ENCODE measurements around the gene AZU1. TPM values are rescaled to one million over a fixed set of nuclear protein-coding genes. Genes with fewer than 3 reads are reported as not detected.
A peak's percentile ranks its signal among the peaks of the same experiment; 100 is the strongest.

The AZU1 gene
- total RNA-seq, 3 donors from 2014 or later, result not detected

DNA sequence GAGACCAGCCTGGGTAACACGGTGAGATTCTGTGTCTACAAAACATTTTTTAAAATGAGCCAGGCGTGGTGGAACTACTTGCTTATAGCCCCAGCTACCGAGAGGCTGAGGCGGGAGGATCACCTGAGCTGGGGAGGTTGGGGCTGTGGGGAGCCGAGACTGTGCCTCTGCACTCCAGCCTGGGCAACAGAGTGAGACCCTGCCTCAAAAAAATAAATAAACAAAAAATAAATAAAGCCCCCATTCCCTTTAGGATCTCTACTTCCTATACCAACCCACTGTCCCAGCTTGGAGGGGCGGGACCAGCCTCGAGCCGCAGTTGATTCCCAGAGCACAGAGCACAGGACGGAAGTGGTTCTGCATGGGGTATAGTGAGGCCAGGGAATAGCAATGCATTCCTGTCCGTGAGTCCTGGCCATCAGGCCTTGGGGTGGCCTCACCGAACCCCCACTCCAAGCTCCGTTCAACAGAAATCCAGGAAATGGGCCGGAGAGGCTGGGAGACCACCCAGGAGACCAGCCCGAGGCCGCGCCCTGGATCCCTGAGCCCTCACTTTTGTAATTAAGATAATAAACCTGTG, 35.2 kb upstream of the AZU1 start:
- ATAC-seq (no peak), DNase-seq (no peak)
- no peak overlapping the region for H3K4me3 Mint-ChIP-seq
- H3K27me3 Mint-ChIP-seq (ENCODE audit: low read depth), result peaks cover 3% of the 10 kb centered on the region
- H3K36me3 Mint-ChIP-seq (ENCODE audit: insufficient read depth), result no peaks in the 10 kb centered on the region
- peaks cover 4% of the 10 kb centered on the region for H3K4me1 Mint-ChIP-seq (ENCODE audit: low read depth)
- no peaks in the 10 kb centered on the region for H3K9me3 Mint-ChIP-seq

DNA sequence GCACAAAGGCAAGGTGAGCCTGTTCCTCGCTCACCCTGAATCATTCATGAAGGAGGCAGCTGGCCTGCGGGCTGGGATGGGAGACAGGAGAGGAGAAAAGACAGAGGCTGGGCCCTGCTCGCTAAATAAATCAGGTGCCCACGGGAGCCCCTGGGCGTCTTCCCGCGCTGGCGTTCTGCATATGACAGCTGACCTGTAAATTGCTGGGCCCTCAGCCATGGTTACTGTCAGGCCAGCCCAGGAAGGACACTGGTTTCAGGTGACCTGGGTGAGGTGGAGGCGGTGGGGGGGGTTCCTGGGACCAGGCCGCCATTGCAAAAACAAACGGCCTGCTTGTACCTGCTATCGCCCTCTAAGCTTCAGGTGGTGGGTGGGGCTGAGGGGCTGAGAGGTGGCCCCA, 33.8 kb upstream of the AZU1 start:
- peaks cover 1% of the 10 kb centered on the region for H3K36me3 Mint-ChIP-seq (ENCODE audit: insufficient read depth)
- no peak for DNase-seq
- peaks cover 4% of the 10 kb centered on the region for H3K4me1 Mint-ChIP-seq (ENCODE audit: low read depth)
- H3K4me3 Mint-ChIP-seq, result no peak overlapping the region
- ATAC-seq, result no peak
- H3K9me3 Mint-ChIP-seq, result no peaks in the 10 kb centered on the region
- H3K27me3 Mint-ChIP-seq (ENCODE audit: low read depth), result peaks cover 2% of the 10 kb centered on the region

DNA sequence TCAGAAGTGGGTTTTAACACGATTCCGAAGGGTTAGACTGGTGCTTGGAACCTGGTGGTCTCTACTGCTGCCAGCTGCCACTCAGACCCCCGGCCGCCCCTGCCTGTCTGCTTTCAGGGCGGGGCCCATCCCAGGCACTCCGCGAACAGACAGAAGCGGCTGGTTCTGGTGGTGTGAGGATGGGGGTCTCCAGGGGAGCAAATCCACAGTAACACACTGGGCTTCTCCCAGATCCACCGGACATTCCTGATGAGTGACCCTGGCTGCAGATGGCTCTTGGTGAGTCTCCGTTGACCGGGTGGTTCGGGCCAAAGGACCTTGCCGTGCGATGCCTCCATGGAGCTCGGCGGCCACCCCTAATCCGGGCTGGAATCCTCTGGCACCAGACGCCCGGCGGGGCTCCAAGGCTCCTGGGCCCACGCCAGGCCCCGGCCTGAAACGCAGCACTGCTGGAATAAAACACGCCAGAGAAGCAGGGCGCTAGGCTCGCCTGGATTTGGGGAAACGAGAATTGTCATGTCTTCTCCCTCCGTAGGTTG, 32.5 kb upstream of the AZU1 start:
- Mint-ChIP-seq H3K27me3 (ENCODE audit: low read depth) (no peaks in the 10 kb centered on the region), H3K4me3 (peak overlapping the region; percentile 8), H3K4me1 (ENCODE audit: low read depth) (peaks cover 13% of the 10 kb centered on the region), H3K36me3 (ENCODE audit: insufficient read depth) (peaks cover 12% of the 10 kb centered on the region), H3K9me3 (no peaks in the 10 kb centered on the region)
- DNase-seq (no peak), ATAC-seq (no peak)

DNA sequence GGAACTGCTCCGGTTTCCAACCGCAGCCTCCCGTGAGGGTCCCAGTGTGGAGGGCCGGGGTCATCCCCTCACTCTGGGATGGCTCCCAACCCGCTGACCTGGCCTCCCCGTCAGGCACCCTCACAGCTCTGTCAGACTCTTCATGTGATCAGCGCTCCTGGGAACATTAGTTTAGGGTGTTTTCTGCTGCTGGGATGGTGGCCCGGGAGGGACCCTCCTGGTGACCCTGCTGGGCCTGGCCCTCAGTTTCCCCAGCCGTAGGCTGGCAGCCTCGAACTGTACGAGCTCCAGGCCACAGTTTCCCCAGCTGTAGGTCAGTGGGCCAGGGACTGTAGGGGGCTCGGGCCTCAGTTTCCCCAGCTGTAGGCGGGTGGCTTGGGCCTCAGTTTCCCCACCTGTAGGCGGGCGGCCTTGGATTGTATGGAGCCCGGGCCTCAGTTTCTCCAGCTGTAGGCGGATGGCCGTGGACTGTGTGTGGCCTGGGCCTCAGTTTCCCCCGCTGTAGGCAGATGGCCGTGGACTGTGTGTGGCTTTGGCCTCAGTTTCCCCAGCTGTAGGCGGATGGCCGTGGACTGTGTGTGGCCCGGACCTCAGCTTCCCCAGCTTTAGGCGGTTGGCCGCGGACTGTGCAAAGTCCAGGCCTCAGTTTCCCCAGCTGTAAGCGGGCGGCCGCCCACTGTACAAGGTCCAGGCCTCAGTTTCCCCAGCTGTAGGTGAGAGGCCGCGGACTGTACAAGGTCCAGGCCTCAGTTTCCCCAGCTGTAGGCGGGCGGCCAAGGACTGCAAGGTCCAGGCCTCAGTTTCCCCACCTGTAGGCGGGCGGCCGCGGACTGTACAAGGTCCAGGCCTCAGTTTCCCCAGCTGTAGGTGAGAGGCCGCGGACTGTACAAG, 31.7 kb upstream of the AZU1 start:
- Mint-ChIP-seq H3K4me1 (ENCODE audit: low read depth) (peaks cover 19% of the 10 kb centered on the region), H3K9me3 (no peaks in the 10 kb centered on the region), H3K4me3 (peak overlapping the region; percentile 93), H3K27me3 (ENCODE audit: low read depth) (no peaks in the 10 kb centered on the region), H3K36me3 (ENCODE audit: insufficient read depth) (peaks cover 19% of the 10 kb centered on the region)
- ATAC-seq (no peak), DNase-seq (no peak)

DNA sequence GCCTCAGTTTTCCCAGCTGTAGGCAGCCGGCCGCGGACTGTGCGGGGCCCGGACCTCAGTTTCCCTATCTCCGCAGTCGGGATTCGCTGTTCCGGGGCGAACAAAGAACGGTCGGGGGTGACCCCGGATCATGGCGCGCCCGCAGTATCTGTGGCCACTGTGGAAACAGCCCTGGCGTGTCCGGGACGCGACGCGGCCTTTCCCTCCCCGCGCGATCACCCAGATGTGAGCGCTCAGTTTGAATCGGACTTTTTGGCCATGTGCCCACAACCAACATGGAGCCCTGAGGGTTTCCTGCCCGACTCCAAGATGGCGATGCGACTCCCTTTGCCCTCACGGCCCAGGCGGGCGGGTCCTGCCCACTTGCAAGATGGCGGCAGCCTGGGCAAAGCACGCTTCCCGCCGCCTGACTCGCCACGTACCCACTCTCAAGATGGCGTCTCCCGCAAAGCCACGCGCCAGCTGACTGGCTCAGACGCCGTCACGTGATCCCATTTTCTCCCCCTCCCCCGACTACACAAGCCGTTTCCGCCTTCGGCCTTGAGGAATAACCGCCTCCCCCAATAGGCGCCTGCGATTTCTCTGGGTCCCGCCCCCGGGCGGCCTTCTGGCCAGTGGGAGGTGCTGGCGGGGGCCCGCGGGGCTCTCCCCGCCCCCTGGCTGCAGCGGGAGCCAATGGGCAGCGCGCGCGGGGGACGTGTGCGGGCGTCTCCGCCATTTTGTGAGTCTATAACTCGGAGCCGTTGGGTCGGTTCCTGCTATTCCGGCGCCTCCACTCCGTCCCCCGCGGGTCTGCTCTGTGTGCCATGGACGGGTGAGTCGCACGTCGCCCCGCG, 30.7 kb upstream of the AZU1 start, which contains the start of gene PTBP1:
PTBP1 (plus strand) TSS at position 761 of the 836 bp plus-strand sequence; CDS start at position 807, 46 bp downstream.
- no peaks in the 10 kb centered on the region for H3K27me3 Mint-ChIP-seq (ENCODE audit: low read depth)
- H3K4me3 Mint-ChIP-seq, result peak within 1 kb of the TSS; percentile 93
- ATAC-seq (peak; percentile 80), DNase-seq (peak; percentile 99)
- peaks cover 28% of the 10 kb centered on the region for H3K4me1 Mint-ChIP-seq (ENCODE audit: low read depth)
- no peaks in the 10 kb centered on the region for H3K9me3 Mint-ChIP-seq
- H3K36me3 Mint-ChIP-seq (ENCODE audit: insufficient read depth), result peaks cover 22% of the 10 kb centered on the region

DNA sequence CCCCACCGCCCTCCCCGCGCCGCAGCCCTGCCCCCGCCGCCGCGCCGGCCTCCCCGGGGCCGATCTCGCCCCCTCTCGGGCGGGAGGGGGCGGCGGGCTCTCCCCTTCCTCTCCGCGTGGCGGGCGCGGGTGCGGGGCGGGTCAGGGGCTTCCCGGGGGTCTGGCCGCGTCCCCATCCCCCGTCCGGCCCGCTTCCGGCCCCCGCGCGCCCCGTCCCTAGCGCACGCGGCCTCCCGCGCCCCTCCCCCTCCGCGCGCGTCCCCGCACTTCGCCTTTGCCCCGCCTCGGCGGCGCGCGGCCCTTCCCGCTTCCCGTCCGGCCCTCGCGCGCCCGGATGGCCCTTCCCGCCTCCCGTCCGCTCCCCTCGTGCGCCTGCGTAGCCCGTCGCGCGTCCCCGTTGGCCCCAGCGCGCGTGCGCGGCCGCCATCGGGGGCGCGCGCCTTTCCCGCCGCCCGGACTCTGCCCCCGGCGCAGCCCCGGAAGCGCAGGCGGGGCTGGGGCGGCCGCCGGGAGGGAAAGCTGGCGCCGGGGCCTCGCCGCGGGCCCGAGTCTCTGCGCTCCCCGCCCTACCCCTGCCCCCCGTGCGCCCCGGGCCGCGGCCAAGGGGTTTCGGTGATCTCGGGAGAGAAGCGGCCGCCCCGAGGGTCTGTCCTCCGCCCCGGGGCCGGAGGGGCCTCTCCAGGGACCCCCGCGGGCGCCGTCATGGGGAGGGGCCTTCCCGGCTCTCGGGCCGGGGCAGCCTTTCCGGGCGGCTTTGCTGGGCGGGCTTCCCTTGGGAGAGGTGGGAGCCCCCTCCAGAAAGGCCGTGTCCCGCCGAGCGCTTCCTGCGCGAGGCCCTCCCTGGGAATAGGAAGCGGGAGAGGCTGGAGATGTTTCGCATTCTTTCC, 29.9 kb upstream of the AZU1 start:
- no peaks in the 10 kb centered on the region for H3K9me3 Mint-ChIP-seq
- H3K4me1 Mint-ChIP-seq (ENCODE audit: low read depth), result peaks cover 36% of the 10 kb centered on the region
- H3K4me3 Mint-ChIP-seq, result peak overlapping the region; percentile 93
- H3K27me3 Mint-ChIP-seq (ENCODE audit: low read depth), result no peaks in the 10 kb centered on the region
- ATAC-seq (peak; percentile 26 to 28), DNase-seq (peak; percentile 77)
- H3K36me3 Mint-ChIP-seq (ENCODE audit: insufficient read depth), result peaks cover 25% of the 10 kb centered on the region

DNA sequence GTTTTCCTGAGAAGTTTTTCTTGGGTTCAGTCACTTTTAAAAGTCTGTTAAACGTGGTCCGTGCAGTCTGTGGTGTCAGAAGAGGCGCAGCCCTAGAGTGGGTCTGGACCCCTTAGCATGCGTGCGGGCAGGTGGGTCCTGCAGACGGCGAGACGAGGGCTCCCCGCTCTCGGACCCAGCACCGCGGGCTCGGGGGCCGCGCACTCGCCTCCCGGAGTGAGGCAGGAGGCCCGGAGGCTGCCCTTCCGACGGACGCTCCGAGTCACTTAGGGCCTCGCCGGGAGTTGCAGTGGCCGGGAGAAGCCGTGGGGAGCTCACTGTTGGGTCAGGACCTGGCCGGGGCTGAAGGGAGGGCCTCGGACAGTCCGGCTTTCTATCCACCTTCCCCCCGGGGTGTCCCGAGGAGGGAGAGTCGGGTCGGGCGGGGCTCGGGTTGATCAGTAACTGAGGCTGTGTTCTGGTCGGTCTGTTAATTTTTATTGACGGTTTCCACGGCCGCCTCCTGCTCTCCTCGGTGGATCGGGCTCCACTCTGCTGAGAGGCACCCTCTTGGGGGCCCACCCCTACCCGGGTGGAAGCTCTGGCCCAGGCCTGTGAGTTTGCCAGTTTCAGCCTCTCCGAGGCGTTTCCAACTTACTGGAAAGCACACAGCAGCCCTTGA, 29.1 kb upstream of the AZU1 start:
- H3K27me3 Mint-ChIP-seq (ENCODE audit: low read depth), result no peaks in the 10 kb centered on the region
- peak overlapping the region; percentile 90 for H3K4me3 Mint-ChIP-seq
- no peak for DNase-seq
- ATAC-seq, result no peak
- no peaks in the 10 kb centered on the region for H3K9me3 Mint-ChIP-seq
- H3K36me3 Mint-ChIP-seq (ENCODE audit: insufficient read depth), result peaks cover 31% of the 10 kb centered on the region
- peaks cover 44% of the 10 kb centered on the region for H3K4me1 Mint-ChIP-seq (ENCODE audit: low read depth)

DNA sequence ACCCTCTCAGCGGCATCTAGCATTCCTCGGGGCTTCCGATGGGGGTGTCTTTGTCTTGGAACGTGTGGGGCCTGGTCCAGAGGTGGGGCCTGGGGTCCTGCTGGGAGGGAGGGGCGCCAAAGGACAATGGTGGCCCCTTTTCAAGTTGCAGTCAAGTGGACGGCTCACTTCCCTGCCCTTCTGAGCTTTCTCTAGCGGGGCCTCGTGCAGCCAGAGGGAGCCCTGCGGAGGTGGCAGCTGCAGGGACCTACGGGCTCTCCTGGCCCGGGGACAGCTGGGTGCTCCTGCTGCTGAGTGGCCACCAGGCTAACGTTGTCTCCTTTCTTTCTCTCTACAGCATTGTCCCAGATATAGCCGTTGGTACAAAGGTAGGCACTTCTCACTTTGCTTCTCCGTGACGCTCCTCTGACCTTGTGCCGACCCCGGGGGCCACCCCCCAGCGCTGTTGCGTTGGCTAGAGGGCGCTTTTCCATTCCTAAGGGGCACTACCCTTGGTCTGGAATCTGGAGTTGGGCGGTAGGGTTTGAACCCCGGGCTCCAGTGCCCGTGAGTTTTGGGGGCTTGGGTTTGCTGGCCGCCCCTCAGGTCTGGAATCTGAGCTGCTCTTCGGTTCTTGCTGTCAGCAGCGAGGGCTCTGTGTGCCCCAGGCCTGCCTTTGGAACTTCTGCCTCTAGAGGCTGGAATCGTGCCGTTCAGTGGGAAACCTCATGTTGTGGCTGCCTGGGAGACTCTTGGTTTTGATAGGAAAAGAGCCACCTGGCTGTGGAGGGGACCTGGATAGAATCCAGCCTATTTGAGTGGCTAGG, 28.4 kb upstream of the AZU1 start:
- H3K4me3 Mint-ChIP-seq, result peak overlapping the region; percentile 90

DNA sequence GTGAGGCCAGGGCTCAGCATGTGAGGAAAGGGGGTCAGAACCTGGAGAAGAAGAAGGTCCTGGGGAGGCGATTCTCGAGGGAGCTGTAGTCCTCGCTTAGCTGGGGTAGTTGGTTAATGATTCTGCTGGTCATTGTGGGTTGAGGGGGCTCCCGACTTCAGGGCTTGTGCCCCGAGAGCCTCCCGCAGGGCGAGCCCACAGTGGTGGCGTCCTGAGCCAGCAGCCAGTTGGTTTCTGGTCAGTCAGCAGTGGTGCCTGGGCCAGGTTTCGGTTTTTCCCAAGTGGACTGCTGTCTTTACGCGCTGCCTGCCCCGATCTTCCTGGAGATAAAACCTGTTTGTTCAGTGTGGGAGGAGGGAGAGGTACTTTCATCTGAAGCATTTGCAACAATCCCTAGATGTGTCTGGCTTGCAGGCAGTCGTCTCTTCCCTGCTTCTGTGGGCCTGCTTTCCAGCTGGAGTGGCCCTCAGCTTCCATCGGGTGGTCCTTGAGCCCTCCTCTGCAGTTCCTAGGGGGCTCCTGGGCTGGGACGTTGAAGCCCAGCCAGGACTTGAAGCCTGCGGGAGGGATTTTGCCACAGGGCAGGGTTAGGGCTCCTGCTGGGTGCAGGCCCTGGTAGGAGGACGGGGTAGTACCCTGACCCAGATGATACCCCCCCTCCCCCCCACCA, 27.1 kb upstream of the AZU1 start:
- ATAC-seq (no peak), DNase-seq (no peak)
- Mint-ChIP-seq H3K9me3 (no peaks in the 10 kb centered on the region), H3K4me1 (ENCODE audit: low read depth) (peaks cover 47% of the 10 kb centered on the region), H3K4me3 (peak overlapping the region; percentile 90), H3K27me3 (ENCODE audit: low read depth) (no peaks in the 10 kb centered on the region), H3K36me3 (ENCODE audit: insufficient read depth) (peaks cover 40% of the 10 kb centered on the region)

More for the DNA sequence above, 28.4 kb upstream of the AZU1 start:
- H3K9me3 Mint-ChIP-seq, result no peaks in the 10 kb centered on the region
- H3K27me3 Mint-ChIP-seq (ENCODE audit: low read depth), result no peaks in the 10 kb centered on the region
- DNase-seq (no peak), ATAC-seq (no peak)
- H3K36me3 Mint-ChIP-seq (ENCODE audit: insufficient read depth), result peaks cover 37% of the 10 kb centered on the region
- H3K4me1 Mint-ChIP-seq (ENCODE audit: low read depth), result peaks cover 47% of the 10 kb centered on the region

DNA sequence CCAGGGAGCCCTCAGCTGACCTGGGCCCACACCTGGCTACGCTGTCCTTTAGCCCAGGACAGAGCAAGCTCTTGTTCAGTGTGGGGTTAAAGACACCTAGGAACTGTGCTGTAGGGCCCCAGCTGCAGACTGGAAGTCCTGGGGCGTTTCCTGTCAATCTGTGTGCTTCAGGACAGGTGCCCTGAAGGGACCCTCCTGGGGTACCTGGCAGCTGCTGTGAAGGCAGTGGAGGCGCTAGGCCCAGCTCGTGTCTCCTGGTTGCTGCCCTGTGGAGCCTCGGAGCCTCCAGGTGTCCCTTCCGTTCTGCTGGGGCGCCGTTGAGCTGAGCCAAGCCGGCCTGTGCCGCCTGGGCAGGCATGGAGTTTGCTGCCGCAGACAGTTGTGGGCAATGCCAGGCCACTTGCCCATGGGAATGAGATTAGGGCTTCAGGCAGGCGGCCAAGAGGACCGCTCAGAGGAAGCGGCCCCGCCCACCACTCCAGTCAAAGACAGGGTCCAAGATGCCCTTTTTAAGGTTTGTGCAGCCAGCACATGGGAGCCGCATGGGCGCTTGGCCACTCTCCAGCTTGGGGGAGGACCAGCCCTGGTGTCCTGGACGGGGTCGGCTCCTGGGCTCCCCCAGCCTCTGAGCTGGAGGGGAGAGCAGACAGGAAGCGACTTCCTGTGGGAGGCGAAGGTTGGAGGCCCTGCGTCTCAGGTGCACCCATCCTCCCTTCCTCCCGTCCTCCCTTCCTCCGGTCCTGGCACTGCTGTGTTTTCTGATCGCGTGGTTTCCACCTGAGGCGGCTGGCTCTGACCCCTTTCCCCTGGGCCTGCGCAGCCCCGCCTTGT, 26.4 kb upstream of the AZU1 start:
- Mint-ChIP-seq H3K9me3 (no peaks in the 10 kb centered on the region), H3K36me3 (ENCODE audit: insufficient read depth) (peaks cover 40% of the 10 kb centered on the region), H3K4me1 (ENCODE audit: low read depth) (peaks cover 47% of the 10 kb centered on the region), H3K27me3 (ENCODE audit: low read depth) (no peaks in the 10 kb centered on the region), H3K4me3 (peak overlapping the region; percentile 90)
- ATAC-seq, result no peak
- no peak for DNase-seq

DNA sequence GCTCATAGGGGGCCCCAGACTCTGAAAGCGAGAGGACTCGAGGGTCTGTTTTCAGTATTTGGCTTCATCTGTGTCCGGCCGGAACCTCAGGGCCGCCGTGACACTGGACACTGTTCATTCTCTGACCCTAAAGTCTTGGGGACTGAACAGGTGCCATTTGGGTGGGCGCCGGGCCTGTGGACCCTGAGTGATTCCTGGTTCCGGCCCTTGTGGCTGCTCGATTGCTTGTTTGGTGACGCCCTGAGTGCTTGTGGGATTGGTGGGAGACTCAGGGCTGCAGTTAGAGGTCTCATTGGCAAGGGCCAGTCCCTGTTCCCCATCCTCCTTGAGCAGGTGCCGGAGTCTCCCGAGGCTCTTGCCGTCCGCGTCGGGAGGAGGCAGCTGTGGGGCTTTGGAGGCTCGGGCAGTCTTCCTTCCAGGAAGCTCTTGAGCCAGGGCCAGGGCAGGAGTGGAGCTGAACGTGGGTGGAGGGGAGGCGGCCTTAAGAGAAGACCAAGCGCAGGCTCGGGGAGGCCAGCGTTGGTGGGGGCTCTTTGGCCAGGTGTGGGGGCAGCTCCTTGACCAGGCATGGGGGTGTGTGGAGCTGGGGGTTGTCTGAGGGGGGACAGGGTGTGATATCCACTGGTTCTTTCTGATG, 25.7 kb upstream of the AZU1 start:
- no peaks in the 10 kb centered on the region for H3K27me3 Mint-ChIP-seq (ENCODE audit: low read depth)
- ATAC-seq (no peak), DNase-seq (no peak)
- peaks cover 44% of the 10 kb centered on the region for H3K4me1 Mint-ChIP-seq (ENCODE audit: low read depth)
- H3K36me3 Mint-ChIP-seq (ENCODE audit: insufficient read depth), result peaks cover 42% of the 10 kb centered on the region
- peak overlapping the region; percentile 90 for H3K4me3 Mint-ChIP-seq
- no peaks in the 10 kb centered on the region for H3K9me3 Mint-ChIP-seq
